Body of pancreas (tissue), 4 donors: ENCODE measurements around the gene CKB.

ENCODE experiments used
- CTCF ChIP-seq, 7 experiments: fragments of 450-650 bp in 4 of 7; fragments of 200-600 bp in 3 of 7; sonication (generic) in 3 of 7; IDR thresholded peaks; one replicate each; pipeline ENCODE4 v1.5.1; 2016 to 2019; ENCODE audit warnings: antibody characterized with exemption in 7 of 7
- POLR2A ChIP-seq, 3 donors: fragments of 450-650 bp; IDR thresholded peaks; one replicate each; pipeline ENCODE4 v1.6.1; 2016; ENCODE audit warnings: antibody characterized with exemption in 3 of 3, mild to moderate bottlenecking in 2 of 3

- TF ChIP-seq CTCF (IDR thresholded peaks at IDR 0.05): no peak
- TF ChIP-seq POLR2A (IDR thresholded peaks at IDR 0.05): no peak
Measured at GRCh38 chr14:103496776-103497175, 25.9 kb downstream of the CKB start.
